ENCODE data around the gene TTC23. TPM values are rescaled to one million over a fixed set of nuclear protein-coding genes. Genes with fewer than 3 reads are reported as not detected.

TTC23 gene
- total RNA-seq, 2 donors from 2014 or later: 0.30 TPM; not detected in 1

DNA sequence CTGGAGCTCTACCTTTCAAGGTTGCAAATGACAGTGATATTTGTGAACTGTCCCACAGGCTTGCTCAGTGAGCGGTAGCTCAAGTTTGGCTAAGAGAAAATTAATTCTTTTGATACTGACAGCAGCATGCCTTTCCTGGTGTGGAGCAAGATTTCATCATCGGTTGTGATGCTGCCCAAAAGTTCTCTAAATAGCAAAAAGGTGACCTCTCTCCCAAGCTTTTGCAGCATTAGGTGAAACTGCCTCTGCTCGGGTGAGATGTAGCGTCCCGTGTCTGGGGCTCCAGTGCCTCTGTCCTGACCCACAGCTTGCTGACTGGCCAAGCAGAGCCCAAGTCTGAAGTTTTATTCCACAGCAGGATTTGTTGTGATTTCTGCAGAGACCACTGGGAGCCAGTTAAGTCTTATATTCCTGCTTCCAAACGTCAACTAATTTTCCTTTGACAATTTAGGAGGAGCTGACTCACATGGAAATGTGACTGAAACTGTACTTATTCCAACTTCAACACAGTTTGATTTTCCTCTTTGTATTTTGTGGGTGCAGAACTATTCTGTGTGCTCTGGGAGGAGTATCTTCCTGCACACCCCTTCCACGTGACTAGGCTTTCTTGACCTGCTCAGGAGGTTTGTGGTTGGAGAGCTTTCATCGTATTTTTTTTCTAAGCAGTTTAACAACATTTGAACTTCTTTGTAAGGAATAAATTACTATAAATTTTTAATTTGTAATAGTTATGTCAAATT lies 138.6 kb downstream of the TTC23 start:
- Mint-ChIP-seq H3K4me3 (no peak overlapping the region), H3K27ac (no peak overlapping the region), H3K36me3 (ENCODE audit: low read depth) (no peaks in the 10 kb centered on the region), H3K27me3 (peaks cover 27% of the 10 kb centered on the region), H3K4me1 (peaks cover 11% of the 10 kb centered on the region)
- H3K9me3 ChIP-seq (ENCODE audit: control insufficient read depth, low read length, poor library complexity, severe bottlenecking): no peaks in the 10 kb centered on the region
- DNase-seq: no peak
- no peak for ATAC-seq

DNA sequence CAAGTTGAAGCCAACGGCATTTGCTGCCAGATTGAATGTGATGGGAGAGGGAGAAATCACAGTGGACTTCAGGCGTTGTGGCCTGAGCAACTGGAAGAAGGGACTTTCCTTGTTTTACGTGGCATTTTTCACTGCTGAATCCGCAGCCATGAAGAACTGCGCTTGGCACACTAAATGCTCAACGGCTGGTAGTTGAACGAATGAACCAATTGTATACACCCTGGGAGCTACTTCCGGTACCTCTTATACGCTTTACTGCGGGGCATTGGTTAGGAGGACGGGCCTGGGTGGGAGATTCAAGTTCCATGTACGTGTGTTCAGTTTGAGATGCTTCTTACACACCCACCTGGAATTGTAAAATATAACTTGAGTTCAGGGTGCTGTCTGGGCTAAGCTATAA lies 139.3 kb downstream of the TTC23 start:
- no peaks in the 10 kb centered on the region for H3K9me3 ChIP-seq (ENCODE audit: control insufficient read depth, low read length, poor library complexity, severe bottlenecking)
- Mint-ChIP-seq H3K4me1 (peaks cover 11% of the 10 kb centered on the region), H3K27me3 (peaks cover 27% of the 10 kb centered on the region), H3K4me3 (no peak overlapping the region), H3K27ac (no peak overlapping the region), H3K36me3 (ENCODE audit: low read depth) (no peaks in the 10 kb centered on the region)
- no peak for DNase-seq
- ATAC-seq: no peak

DNA sequence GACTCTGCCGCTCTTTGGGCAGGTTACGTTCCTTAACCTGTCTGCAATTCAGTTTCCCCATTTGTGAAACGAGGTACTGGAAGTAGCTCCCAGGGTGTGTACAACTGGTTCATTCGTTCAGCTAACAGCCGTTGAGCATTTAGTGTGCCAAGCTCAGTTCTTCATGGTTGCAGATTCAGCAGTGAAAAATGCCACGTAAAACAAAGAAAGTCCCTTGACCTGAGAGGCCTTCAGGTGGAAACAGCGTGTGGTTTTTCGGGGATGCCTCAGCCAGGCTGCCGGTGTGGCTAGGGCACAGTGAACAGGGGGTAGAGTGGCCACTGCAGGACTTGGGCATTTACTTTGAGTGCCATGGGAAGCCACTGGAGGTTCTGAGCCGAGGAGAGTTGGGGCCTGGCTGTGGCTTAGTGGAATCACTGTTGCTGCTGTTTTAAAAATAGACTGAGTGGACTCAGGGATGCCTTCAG lies 139.8 kb downstream of the TTC23 start:
- Mint-ChIP-seq H3K27ac (no peak overlapping the region), H3K27me3 (peaks cover 27% of the 10 kb centered on the region), H3K4me3 (no peak overlapping the region), H3K36me3 (ENCODE audit: low read depth) (no peaks in the 10 kb centered on the region), H3K4me1 (peaks cover 11% of the 10 kb centered on the region)
- no peak for ATAC-seq
- DNase-seq: no peak
- no peaks in the 10 kb centered on the region for H3K9me3 ChIP-seq (ENCODE audit: control insufficient read depth, low read length, poor library complexity, severe bottlenecking)

DNA sequence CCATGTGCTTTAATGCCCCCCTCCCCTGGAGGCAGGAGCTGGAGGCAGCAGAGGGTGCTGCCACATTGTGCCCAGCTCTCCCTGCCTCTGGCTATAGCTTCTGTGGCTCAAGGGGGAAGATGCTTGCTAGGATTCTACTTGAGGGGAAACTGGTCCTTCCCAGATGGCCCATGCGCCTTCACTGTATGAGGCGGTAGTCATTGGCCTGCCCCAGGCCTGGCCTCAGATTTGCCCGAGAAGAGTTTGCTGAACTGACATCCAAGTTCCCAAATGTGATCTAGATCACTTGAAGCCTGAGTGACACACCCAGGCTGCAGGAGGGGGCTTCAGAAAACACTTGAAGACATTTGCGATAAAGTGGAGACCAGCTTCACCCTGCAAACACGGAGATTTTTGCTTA lies 140.4 kb downstream of the TTC23 start:
- H3K27me3 Mint-ChIP-seq: peaks cover 27% of the 10 kb centered on the region
- no peak overlapping the region for H3K27ac Mint-ChIP-seq
- ATAC-seq (no peak), DNase-seq (no peak)
- no peaks in the 10 kb centered on the region for H3K9me3 ChIP-seq (ENCODE audit: control insufficient read depth, low read length, poor library complexity, severe bottlenecking)
- no peaks in the 10 kb centered on the region for H3K36me3 Mint-ChIP-seq (ENCODE audit: low read depth)
- peaks cover 11% of the 10 kb centered on the region for H3K4me1 Mint-ChIP-seq
- H3K4me3 Mint-ChIP-seq: no peak overlapping the region

DNA sequence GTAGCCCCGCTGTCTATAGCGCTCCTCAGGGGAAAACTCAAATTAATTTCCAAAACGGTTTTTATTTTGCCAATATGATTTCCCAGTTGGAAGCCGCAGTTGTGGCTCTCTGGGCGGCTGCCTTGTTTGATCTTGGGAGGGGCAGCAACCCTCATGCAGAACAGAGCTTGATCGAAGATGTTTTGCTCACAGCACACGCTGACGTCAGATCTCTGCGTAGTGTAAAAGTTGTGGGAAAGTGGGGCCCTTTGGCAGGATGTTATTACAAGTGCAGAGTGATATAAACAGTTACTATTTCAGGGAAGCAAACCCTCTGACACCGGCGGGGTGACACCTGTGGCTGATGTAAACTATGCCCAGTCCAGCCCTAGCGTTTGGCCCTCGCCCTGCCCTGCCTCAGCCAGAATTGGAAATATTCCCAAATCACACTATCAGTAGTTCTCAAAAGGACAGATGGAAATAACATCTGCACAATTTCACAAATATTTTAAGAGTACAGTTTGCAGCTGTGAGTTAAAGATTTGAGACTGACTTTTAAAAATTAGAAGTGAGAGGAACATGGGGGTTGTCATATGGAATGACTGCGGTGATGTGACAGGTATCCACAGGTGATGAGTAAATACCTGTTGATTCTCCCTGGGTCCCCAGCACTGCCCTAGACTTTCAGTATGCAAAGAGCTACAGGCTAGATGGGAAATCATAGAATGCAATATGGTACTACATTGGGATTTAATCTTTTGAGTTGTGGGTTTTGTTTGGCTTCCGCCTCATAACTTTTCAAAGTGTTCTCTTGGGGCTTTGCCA lies 142.8 kb downstream of the TTC23 start:
- H3K27ac Mint-ChIP-seq: no peak overlapping the region

DNA sequence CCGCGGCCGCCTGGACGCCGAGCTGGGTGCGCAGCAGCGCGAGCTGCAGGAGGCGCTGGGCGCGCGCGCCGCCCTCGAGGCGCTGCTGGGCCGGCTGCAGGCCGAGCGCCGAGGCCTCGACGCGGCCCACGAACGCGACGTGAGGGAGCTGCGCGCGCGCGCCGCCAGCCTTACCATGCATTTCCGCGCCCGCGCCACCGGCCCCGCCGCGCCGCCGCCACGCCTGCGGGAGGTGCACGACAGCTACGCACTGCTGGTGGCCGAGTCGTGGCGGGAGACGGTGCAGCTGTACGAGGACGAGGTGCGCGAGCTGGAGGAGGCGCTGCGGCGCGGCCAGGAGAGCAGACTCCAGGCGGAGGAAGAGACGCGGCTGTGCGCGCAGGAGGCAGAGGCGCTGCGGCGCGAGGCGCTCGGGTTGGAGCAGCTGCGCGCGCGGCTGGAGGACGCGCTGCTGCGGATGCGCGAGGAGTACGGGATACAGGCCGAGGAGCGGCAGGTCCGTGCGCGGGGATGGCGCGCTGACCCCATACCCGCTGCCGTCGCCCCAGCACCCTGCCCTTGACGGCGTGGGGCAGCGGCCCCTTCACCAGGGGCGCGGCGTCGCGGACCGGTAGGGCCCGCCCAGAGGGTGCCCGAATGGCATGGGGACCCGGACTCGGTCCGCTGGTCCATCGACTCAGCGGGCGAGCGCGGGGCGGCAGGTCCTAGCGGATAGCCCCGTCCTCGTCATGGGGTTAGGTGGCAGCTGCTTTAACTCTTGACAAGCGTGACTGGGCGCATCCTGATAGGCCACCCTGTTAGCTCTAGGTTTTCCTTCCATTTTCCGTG lies 143.7 kb downstream of the TTC23 start:
- Mint-ChIP-seq H3K27ac (no peak overlapping the region), H3K4me1 (peaks cover 11% of the 10 kb centered on the region), H3K36me3 (ENCODE audit: low read depth) (peaks cover 2% of the 10 kb centered on the region), H3K4me3 (peak overlapping the region; percentile 72), H3K27me3 (peaks cover 51% of the 10 kb centered on the region)
- H3K9me3 ChIP-seq (ENCODE audit: control insufficient read depth, low read length, poor library complexity, severe bottlenecking): no peaks in the 10 kb centered on the region
- peak; percentile 46 for ATAC-seq
- no peak for DNase-seq

More for the DNA sequence above, 142.8 kb downstream of the TTC23 start:
- H3K4me1 Mint-ChIP-seq: peaks cover 13% of the 10 kb centered on the region
- ATAC-seq (peak; percentile 57), DNase-seq (no peak)
- peaks cover 49% of the 10 kb centered on the region for H3K27me3 Mint-ChIP-seq
- no peaks in the 10 kb centered on the region for H3K9me3 ChIP-seq (ENCODE audit: control insufficient read depth, low read length, poor library complexity, severe bottlenecking)
- H3K36me3 Mint-ChIP-seq (ENCODE audit: low read depth): peaks cover 2% of the 10 kb centered on the region
- peak overlapping the region; percentile 57 for H3K4me3 Mint-ChIP-seq

DNA sequence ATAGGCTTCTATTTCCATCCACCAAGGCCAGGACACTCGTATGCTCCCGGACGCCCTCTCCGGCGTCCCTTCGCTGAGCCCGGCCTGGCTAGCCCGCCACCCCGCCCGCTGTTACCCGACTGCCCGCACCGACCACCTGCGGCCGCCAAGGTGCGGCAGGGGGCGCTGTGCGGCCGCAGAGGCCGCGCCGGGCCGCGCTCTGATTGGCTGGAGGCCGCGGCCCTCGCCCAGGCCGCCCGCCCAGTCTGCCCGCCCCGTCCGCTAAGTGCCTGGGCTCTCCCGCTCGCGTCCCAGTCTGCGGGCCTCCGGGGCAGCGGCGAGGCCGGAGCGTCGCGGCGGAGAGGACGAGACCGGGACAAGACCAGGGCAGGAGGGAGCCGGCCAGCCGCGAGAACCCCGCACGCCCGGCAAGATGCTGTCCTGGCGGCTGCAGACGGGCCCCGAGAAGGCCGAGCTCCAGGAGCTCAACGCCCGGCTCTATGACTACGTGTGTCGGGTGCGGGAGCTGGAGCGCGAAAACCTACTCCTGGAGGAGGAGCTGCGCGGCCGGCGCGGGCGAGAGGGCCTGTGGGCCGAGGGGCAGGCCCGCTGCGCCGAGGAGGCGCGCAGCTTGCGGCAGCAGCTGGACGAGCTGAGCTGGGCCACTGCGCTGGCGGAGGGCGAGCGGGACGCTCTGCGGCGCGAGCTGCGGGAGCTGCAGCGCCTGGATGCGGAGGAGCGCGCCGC lies 144.4 kb downstream of the TTC23 start, which contains the start of gene SYNM:
SYNM (plus strand) TSS at position 293 of the 726 bp plus-strand sequence; CDS start at position 413, 120 bp downstream.
- Mint-ChIP-seq H3K27ac (no peak within 1 kb of the TSS), H3K4me3 (peak within 1 kb of the TSS; percentile 79), H3K27me3 (peaks cover 57% of the 10 kb centered on the region), H3K4me1 (peaks cover 13% of the 10 kb centered on the region), H3K36me3 (ENCODE audit: low read depth) (peaks cover 2% of the 10 kb centered on the region)
- no peaks in the 10 kb centered on the region for H3K9me3 ChIP-seq (ENCODE audit: control insufficient read depth, low read length, poor library complexity, severe bottlenecking)
- DNase-seq: no peak
- ATAC-seq: peak; percentile 44

DNA sequence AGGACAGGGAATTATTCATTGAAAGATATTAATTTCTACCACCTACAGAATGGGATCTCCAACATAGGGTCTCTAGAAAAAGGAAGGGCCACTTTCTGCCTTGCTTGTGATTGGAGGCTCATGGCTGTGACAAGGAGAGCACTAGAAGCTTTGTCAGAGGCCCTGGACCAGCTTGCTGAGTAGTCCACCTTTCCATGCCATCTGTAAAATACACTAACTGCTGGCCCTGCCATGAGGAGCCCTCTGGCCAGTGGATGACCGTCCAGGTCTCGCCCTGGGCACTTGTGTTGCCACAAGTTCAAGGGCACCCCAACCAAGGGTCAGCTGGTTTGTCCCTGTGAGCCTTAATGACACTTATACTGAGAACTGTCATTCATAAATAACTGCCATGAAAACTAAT lies 146.1 kb downstream of the TTC23 start:
- Mint-ChIP-seq H3K4me3 (no peak overlapping the region), H3K36me3 (ENCODE audit: low read depth) (peaks cover 2% of the 10 kb centered on the region), H3K4me1 (peaks cover 13% of the 10 kb centered on the region), H3K27ac (no peak overlapping the region), H3K27me3 (peaks cover 61% of the 10 kb centered on the region)
- no peak for ATAC-seq
- H3K9me3 ChIP-seq (ENCODE audit: control insufficient read depth, low read length, poor library complexity, severe bottlenecking): no peaks in the 10 kb centered on the region
- no peak for DNase-seq

DNA sequence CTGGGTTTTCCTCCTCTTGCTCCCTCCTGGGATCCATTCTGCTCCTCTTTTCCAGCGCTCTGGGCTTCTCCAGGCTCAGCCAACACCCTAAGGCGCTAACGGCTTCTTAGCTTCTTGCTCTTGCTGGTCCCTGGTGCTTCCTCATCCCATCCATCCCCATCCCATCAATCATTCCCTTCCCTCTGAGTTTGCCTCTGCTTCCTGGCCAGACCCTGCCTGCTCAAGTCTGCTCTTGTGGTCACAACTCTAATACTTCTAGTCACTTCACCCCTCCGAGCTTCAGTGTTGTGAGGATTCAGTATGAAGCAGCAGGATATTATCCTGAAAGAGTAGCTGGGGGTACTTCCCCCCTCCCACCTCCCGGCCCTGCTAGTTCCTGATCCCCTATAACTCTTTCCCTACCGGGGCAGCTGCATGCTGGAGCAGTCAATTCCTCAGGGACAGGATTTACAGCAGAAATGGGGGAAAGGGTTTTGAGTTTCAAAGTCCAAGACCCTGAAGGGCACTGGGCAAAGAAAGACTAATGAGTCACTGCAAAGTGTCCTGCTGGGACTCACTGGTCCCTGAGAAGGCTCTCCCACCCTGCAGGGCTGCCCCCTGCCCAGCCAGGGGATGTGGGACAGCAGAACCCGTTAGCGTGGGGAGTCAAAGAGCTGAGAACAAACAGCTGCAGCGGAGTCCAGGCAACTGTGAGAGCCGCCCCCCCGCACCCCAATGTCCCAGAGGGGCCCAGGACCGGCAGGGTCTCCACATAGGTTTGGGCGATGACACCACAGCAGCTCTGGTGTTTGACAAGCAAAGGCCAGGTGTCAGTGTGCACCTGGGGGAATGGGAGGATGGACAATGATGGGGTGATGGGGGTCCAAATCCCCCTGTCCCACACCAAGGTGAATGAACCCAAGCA lies 146.8 kb downstream of the TTC23 start:
- H3K4me1 Mint-ChIP-seq: peaks cover 13% of the 10 kb centered on the region
- DNase-seq (no peak), ATAC-seq (no peak)
- H3K4me3 Mint-ChIP-seq: no peak overlapping the region
- H3K27ac Mint-ChIP-seq: no peak overlapping the region
- no peaks in the 10 kb centered on the region for H3K9me3 ChIP-seq (ENCODE audit: control insufficient read depth, low read length, poor library complexity, severe bottlenecking)
- H3K27me3 Mint-ChIP-seq: peaks cover 65% of the 10 kb centered on the region
- H3K36me3 Mint-ChIP-seq (ENCODE audit: low read depth): peaks cover 2% of the 10 kb centered on the region

DNA sequence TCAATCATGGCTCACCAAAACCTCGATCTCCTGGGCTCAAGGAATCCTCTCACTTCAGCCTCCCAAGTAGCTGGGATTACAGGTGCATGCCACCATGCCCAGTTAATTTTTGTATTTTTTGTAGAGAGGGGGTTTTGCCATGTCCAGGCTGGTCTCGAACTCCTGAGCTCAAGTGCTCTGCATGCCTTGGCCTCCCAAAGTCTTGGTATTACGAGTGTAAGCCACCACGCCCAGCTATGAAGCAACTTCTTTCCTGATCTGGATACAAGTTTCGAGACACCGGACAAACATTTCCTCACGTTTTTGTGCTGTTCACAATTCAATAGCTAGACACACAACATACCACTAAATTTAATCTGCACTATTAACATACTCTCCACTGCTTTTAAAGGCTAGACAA lies 147.9 kb downstream of the TTC23 start:
- H3K9me3 ChIP-seq (ENCODE audit: control insufficient read depth, low read length, poor library complexity, severe bottlenecking): no peaks in the 10 kb centered on the region
- ATAC-seq: no peak
- DNase-seq: no peak
- no peak overlapping the region for H3K27ac Mint-ChIP-seq
- H3K27me3 Mint-ChIP-seq: peaks cover 67% of the 10 kb centered on the region
- H3K4me1 Mint-ChIP-seq: peaks cover 7% of the 10 kb centered on the region
- H3K36me3 Mint-ChIP-seq (ENCODE audit: low read depth): peaks cover 2% of the 10 kb centered on the region
- no peak overlapping the region for H3K4me3 Mint-ChIP-seq

DNA sequence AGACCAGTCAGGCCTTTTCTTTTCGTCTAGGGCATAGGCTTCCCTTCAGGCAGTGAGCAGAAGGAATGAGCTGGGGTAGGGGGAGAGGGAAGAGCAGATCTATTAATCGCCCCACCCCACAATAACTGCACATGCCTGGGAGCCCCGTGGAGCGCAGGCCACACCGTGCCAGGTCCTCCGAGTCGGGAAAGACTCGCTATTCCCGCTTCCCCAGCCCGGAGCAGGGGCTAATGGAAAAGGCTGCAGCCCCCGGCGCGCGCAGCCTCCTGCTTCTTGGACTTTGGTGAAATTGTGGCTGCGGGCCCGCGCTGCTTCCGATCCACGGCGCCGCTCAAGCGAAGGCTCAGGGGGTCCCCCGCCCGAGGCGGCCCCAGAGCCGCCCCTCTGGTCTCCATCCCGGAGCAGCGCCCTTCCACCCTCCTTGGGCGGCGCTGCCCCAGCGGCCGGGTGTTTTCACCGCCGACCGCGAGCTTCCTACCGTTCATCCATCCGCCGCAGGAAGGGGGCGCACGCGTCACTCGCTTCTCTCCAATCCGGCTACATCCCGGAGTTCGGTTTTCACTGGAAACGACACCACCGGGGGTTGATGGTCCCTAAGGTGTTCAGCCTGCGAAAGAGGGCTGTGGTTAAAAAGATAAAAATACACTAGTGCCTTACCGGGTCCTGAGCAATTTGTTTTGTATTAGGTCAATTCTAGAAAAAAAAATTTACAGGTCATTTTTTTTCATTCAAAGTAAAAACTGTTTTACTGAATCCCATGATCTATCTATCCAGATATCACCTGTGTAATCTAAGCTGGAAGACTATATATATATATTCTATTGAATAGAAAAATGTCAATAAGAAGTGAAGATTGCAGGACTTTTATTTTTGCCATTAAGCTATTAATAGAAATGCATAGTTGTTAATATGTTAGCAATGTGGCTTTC lies 148.9 kb downstream of the TTC23 start:
- Mint-ChIP-seq H3K27ac (no peak overlapping the region), H3K36me3 (ENCODE audit: low read depth) (peaks cover 5% of the 10 kb centered on the region), H3K27me3 (peaks cover 73% of the 10 kb centered on the region), H3K4me3 (peak overlapping the region; percentile 33), H3K4me1 (peaks cover 6% of the 10 kb centered on the region)
- DNase-seq (no peak), ATAC-seq (peak; percentile 55)
- H3K9me3 ChIP-seq (ENCODE audit: control insufficient read depth, low read length, poor library complexity, severe bottlenecking): no peaks in the 10 kb centered on the region

Data from T-helper 17 cell (primary cell).